ENCODE results near the gene NRG3. TPM values are rescaled to one million over a fixed set of nuclear protein-coding genes. Genes with fewer than 3 reads are reported as not detected.
A peak's percentile ranks its signal among the peaks of the same experiment; 100 is the strongest.

Gene NRG3
- total and polyA plus RNA-seq, 8 donors: 0.14 to 0.59 (median 0.25) TPM; not detected in 2

- Histone ChIP-seq H3K36me3 (no peaks in the 10 kb centered on the region), H3K27ac (no peak overlapping the region)
- FAIRE-seq: no peak
These were observed 483.6 kb downstream of the NRG3 start for GRCh38 chr10:82358486-82359099.

DNA sequence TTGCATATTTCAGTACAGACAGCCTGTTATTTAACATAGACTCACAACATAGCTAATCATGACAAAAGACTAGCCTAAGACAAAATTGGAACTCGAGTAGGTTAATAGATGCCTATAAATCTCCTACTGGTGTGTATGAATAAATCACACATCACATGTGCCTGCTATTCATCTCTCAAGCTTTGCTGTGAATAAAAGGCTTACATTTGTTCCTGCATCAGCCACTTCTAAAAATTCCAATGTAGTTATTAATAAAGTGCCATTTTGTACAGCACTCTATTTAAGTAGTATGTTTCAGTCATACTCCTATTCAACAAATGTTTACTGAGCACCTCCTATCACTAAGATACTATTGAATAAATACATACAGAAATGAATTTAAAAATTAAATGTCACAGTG, 486.3 kb downstream of the NRG3 start:
- intact Hi-C loops (cut with DNase I): no loop called here
- no peaks in the 10 kb centered on the region for H3K27me3 ChIP-seq
- H3K4me1 ChIP-seq: no peaks in the 10 kb centered on the region
- no peak for TF ChIP-seq CTCF (IDR thresholded peaks at IDR 0.05)
- no peak overlapping the region for H3K27ac ChIP-seq
- H3K4me3 ChIP-seq: no peak overlapping the region
- no peak for FAIRE-seq
- no peak for ATAC-seq
- H3K36me3 ChIP-seq: no peaks in the 10 kb centered on the region
- H3K9me3 ChIP-seq: no peaks in the 10 kb centered on the region
- 49 to 74% methylated on average over 1 of the region's 1 CpG for WGBS, 2 donors
- DNase-seq: no peak

More at GRCh38 chr10:82358486-82359099, 483.6 kb downstream of the NRG3 start:
- no peak for DNase-seq
- Histone ChIP-seq H3K4me1 (no peaks in the 10 kb centered on the region), H3K9me3 (no peaks in the 10 kb centered on the region), H3K4me3 (no peak overlapping the region), H3K27me3 (no peaks in the 10 kb centered on the region)
- ATAC-seq: no peak
- intact Hi-C loops (cut with DNase I): no loop called here
- no peak for TF ChIP-seq CTCF (IDR thresholded peaks at IDR 0.05)
- 75 to 79% methylated on average over 16 of the region's 16 CpGs for WGBS, 2 donors

DNA sequence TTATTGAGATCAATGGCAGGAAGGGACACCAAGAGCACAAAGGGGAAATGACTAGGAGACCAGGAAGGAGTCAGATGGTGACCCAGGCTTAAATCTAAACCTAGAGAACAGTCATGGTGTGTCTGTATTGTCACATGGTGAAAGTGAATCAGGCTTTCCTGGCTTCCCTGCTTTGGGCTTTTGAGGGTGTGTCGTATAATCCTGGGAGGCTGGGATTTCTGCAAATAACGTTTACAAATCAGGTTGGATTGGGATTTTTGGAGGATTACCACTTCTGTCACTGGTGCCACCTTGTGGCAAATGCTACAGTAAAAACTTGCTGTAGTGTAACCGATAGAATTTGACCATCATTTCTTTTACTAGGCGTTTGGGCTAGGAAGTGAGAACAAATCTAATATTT, 502.6 kb downstream of the NRG3 start:
- TF ChIP-seq CTCF (IDR thresholded peaks at IDR 0.05): no peak
- no peaks in the 10 kb centered on the region for H3K4me1 ChIP-seq
- H3K9me3 ChIP-seq: no peaks in the 10 kb centered on the region
- peak overlapping the region in 1 of 4 donors; percentile 5 for H3K4me3 ChIP-seq
- DNase-seq (peak in 1 of 6 donors; percentile 24), ATAC-seq (peak; percentile 70 to 79 (median 74)), FAIRE-seq (no peak)
- H3K36me3 ChIP-seq: no peaks in the 10 kb centered on the region
- intact Hi-C loops (cut with DNase I): no loop called here
- no peaks in the 10 kb centered on the region for H3K27me3 ChIP-seq
- 24 to 34% methylated on average over 4 of the region's 4 CpGs for WGBS, 2 donors
- no peak overlapping the region for H3K27ac ChIP-seq

DNA sequence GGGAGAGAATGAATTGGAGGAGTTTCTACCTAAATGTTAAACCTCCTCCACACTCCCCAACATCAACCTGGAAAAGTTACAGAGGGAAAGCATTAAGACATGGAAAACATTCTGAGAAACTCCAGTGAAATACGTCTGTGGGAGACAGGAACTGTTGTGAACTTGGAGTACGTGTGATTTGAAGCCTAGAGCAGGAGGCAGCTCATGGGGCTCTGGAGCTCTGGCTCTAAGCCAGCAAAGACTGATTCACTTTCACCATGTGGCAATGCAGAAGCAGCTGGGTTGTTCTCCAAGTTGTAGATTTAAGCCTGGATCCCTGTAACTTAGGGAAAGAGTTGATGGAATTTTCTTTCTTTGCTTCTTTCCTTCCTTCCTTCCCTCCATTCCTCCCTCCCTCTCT, 503.2 kb downstream of the NRG3 start:
- Histone ChIP-seq H3K36me3 (no peaks in the 10 kb centered on the region), H3K4me3 (peak overlapping the region in 1 of 4 donors; percentile 5), H3K9me3 (no peaks in the 10 kb centered on the region), H3K27me3 (no peaks in the 10 kb centered on the region), H3K4me1 (no peaks in the 10 kb centered on the region), H3K27ac (no peak overlapping the region)
- ATAC-seq: peak; percentile 74 to 93 (median 78)
- 10 to 19% methylated on average over 2 of the region's 2 CpGs for WGBS, 2 donors
- DNase-seq: peak in 4 of 6 donors; percentile 21 to 73 (median 44)
- no peak for TF ChIP-seq CTCF (IDR thresholded peaks at IDR 0.05)
- intact Hi-C loops (cut with DNase I): no loop called here
- no peak for FAIRE-seq

DNA sequence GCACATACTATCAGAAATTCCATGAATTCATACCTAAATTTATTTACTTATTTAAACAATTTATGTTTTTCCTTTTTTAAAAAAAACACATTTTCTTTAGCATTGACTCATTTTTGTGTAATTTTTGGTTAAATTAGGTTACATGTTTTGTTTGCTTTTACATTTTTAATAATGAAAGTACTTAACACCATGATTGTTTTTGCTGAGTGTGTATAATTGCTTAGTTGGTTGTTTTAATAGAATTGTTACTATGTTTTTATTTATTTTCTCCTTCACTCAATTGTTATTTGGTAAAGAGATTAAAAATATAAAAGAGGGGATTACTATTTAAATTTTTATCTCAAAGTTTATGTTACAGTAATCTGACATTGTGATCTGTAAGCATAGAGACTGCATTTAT, 508.4 kb downstream of the NRG3 start:
- H3K27ac ChIP-seq: no peak overlapping the region
- no peaks in the 10 kb centered on the region for H3K27me3 ChIP-seq
- H3K36me3 ChIP-seq: no peaks in the 10 kb centered on the region
- DNase-seq: no peak
- H3K4me3 ChIP-seq: no peak overlapping the region
- intact Hi-C loops (cut with DNase I): no loop called here
- ATAC-seq: no peak
- TF ChIP-seq CTCF (IDR thresholded peaks at IDR 0.05): no peak
- no peaks in the 10 kb centered on the region for H3K9me3 ChIP-seq
- no peaks in the 10 kb centered on the region for H3K4me1 ChIP-seq
- FAIRE-seq: peak; percentile 53
